RWPE2 (cell line): ENCODE data around the gene BCLAF3.
A peak's percentile ranks its signal among the peaks of the same experiment; 100 is the strongest.

ENCODE experiments used
- ATAC-seq: fragments of 200-7000 bp; cut with Tn5 transposase; 3 replicates; pipeline ENCODE4 v1.9.1; 2021; ENCODE audit warnings: low read depth
- DNase-seq: peaks from one replicate; pipeline ENCODE4 v3.0.0-alpha.2; 2020; ENCODE audit warnings: low spot score
- H3K27ac ChIP-seq: fragments of 450-650 bp; 2 replicates; pipeline ENCODE4 v1.5.1; 2017; ENCODE audit warnings: mild to moderate bottlenecking; ENCODE audit not compliant: poor library complexity, severe bottlenecking
- H3K27me3 ChIP-seq: fragments of 250-450 bp; sonication (Bioruptor Pico); 2 replicates; pipeline ENCODE4 v1.5.1; 2021; ENCODE audit warnings: mild to moderate bottlenecking, moderate library complexity; ENCODE audit not compliant: insufficient read depth, poor library complexity, severe bottlenecking
- H3K36me3 ChIP-seq: fragments of 250-450 bp; sonication (Bioruptor Pico); 2 replicates; pipeline ENCODE4 v1.5.1; 2020; ENCODE audit warnings: low read depth, mild to moderate bottlenecking, moderate library complexity
- H3K4me1 ChIP-seq: fragments of 250-450 bp; sonication (Bioruptor Pico); 2 replicates; pipeline ENCODE4 v1.5.1; 2021; ENCODE audit warnings: mild to moderate bottlenecking, moderate library complexity; ENCODE audit not compliant: insufficient read depth, poor library complexity, severe bottlenecking
- H3K4me3 ChIP-seq: fragments of 250-450 bp; sonication (Bioruptor Pico); 2 replicates; pipeline ENCODE4 v1.5.1; 2021; ENCODE audit warnings: mild to moderate bottlenecking, moderate library complexity; ENCODE audit not compliant: severe bottlenecking
- H3K9me3 ChIP-seq: fragments of 250-450 bp; sonication (Bioruptor Pico); 2 replicates; pipeline ENCODE4 v1.5.1; 2021; ENCODE audit warnings: mild to moderate bottlenecking, moderate library complexity; ENCODE audit not compliant: severe bottlenecking
- CTCF ChIP-seq: fragments of 450-650 bp; IDR thresholded peaks from one replicate; pipeline ENCODE4 v1.5.1; 2017; ENCODE audit warnings: mild to moderate bottlenecking, moderate library complexity; ENCODE audit not compliant: poor library complexity, severe bottlenecking

Gene BCLAF3

GRCh38 chrX:20028588-20028987 lies 37.7 kb upstream of the BCLAF3 start:
- H3K4me1 ChIP-seq, result peaks cover 4% of the 10 kb centered on the region
- H3K4me3 ChIP-seq, result no peak overlapping the region
- ATAC-seq (no peak), DNase-seq (no peak)
- H3K36me3 ChIP-seq, result no peaks in the 10 kb centered on the region
- TF ChIP-seq CTCF, result no peak
- H3K27me3 ChIP-seq, result no peaks in the 10 kb centered on the region
- no peak overlapping the region for H3K27ac ChIP-seq
- H3K9me3 ChIP-seq, result no peaks in the 10 kb centered on the region

GRCh38 chrX:20026278-20026677 lies 35.4 kb upstream of the BCLAF3 start:
- no peak for TF ChIP-seq CTCF
- peak; percentile 63; the same call in 2 of the 3 replicates for ATAC-seq
- H3K4me3 ChIP-seq, result no peak overlapping the region
- peaks cover 4% of the 10 kb centered on the region for H3K4me1 ChIP-seq
- H3K27ac ChIP-seq, result no peak overlapping the region
- no peaks in the 10 kb centered on the region for H3K9me3 ChIP-seq
- DNase-seq, result no peak
- no peaks in the 10 kb centered on the region for H3K36me3 ChIP-seq
- no peaks in the 10 kb centered on the region for H3K27me3 ChIP-seq

GRCh38 chrX:20019672-20020365 lies 29.0 kb upstream of the BCLAF3 start:
- Histone ChIP-seq H3K27me3 (no peaks in the 10 kb centered on the region), H3K4me3 (no peak overlapping the region), H3K27ac (no peak overlapping the region), H3K4me1 (no peaks in the 10 kb centered on the region), H3K9me3 (no peaks in the 10 kb centered on the region), H3K36me3 (no peaks in the 10 kb centered on the region)
- TF ChIP-seq CTCF, result no peak
- no peak for DNase-seq
- ATAC-seq, result no peak

GRCh38 chrX:20016616-20016945 lies 25.7 kb upstream of the BCLAF3 start:
- no peaks in the 10 kb centered on the region for H3K4me1 ChIP-seq
- no peaks in the 10 kb centered on the region for H3K36me3 ChIP-seq
- ATAC-seq (no peak), DNase-seq (no peak)
- no peak overlapping the region for H3K4me3 ChIP-seq
- H3K27ac ChIP-seq, result no peak overlapping the region
- no peak for TF ChIP-seq CTCF
- H3K27me3 ChIP-seq, result no peaks in the 10 kb centered on the region
- no peaks in the 10 kb centered on the region for H3K9me3 ChIP-seq

GRCh38 chrX:20015945-20016615 lies 25.2 kb upstream of the BCLAF3 start:
- ATAC-seq (no peak), DNase-seq (no peak)
- Histone ChIP-seq H3K36me3 (no peaks in the 10 kb centered on the region), H3K27ac (no peak overlapping the region), H3K4me1 (no peaks in the 10 kb centered on the region), H3K4me3 (no peak overlapping the region), H3K27me3 (no peaks in the 10 kb centered on the region), H3K9me3 (no peaks in the 10 kb centered on the region)
- no peak for TF ChIP-seq CTCF
